NB4 (cell line): ENCODE data around the gene LRP1B.

Source experiments
- CTCF ChIP-seq: IDR thresholded peaks from one replicate; pipeline ENCODE4 v1.5.1; 2012; ENCODE audit warnings: low read depth, low read length
- MYC ChIP-seq: IDR thresholded peaks from 2 replicates; pipeline ENCODE4 v1.6.1; 2011; ENCODE audit warnings: low read depth, low read length
- POLR2A ChIP-seq: IDR thresholded peaks from 2 replicates; pipeline ENCODE4 v1.6.1; 2011; ENCODE audit warnings: mild to moderate bottlenecking; ENCODE audit not compliant: insufficient read length; ENCODE audit errors: extremely low read depth

GRCh38 chr2:140586379-140586778 is 1544.4 kb downstream of the LRP1B start:
- TF ChIP-seq CTCF (peak; percentile 73), POLR2A (no peak), MYC (no peak)
